ENCODE measurements around the gene MYO7B. TPM values are rescaled to one million over a fixed set of nuclear protein-coding genes. Genes with fewer than 3 reads are reported as not detected.

Gene MYO7B
- total and polyA plus RNA-seq, 10 donors: 32.3 to 165 (median 52.9) TPM

GRCh38 chr2:127619877-127620705 is 84.6 kb downstream of the MYO7B start:
- Histone ChIP-seq H3K9me3 (no peaks in the 10 kb centered on the region), H3K36me3 (peaks cover 0 to 35% (median 0%) of the 10 kb centered on the region in 6 donors), H3K27me3 (replicated peaks in 1 of 7) (no peaks in the 10 kb centered on the region), H3K4me3 (peak overlapping the region in 7 of 8 donors; percentile 11 to 58 (median 30)), H3K4me1 (peaks cover 0 to 65% (median 18%) of the 10 kb centered on the region in 6 donors), H3K27ac (peak overlapping the region in 7 of 8 donors; percentile 36 to 85 (median 76))
- 67 to 85% (median 73%) methylated on average over 14 to 16 of the region's 16 CpGs for WGBS, 5 donors
- intact Hi-C loops (cut with DNase I; ENCODE audit: low total_unique reads): no loop called here
- no peak for TF ChIP-seq CTCF (IDR thresholded peaks at IDR 0.05 in 8 of 11, conservative IDR thresholded peaks at IDR 0.05 in 3 of 11)
- peak in 1 of 3 donors; percentile 29 for TF ChIP-seq POLR2A (IDR thresholded peaks at IDR 0.05)
- TF ChIP-seq POLR2AphosphoS5 (IDR thresholded peaks at IDR 0.05): peak; percentile 47 to 80 (median 49)
- DNase-seq: peak; percentile 73

GRCh38 chr2:127620866-127621265 is 85.4 kb downstream of the MYO7B start:
- H3K27me3 ChIP-seq (replicated peaks in 1 of 7): no peaks in the 10 kb centered on the region
- DNase-seq: peak; percentile 81
- peak overlapping the region in 5 of 8 donors; percentile 22 to 58 (median 41) for H3K4me3 ChIP-seq
- H3K4me1 ChIP-seq: peaks cover 0 to 68% (median 24%) of the 10 kb centered on the region in 6 donors
- H3K27ac ChIP-seq: peak overlapping the region in 7 of 8 donors; percentile 36 to 85 (median 76)
- H3K9me3 ChIP-seq: no peaks in the 10 kb centered on the region
- peaks cover 0 to 42% (median 0%) of the 10 kb centered on the region in 6 donors for H3K36me3 ChIP-seq
- no peak for TF ChIP-seq POLR2A (IDR thresholded peaks at IDR 0.05)
- TF ChIP-seq POLR2AphosphoS5 (IDR thresholded peaks at IDR 0.05): peak in 2 of 3 donors; percentile 58 to 60
- peak in 2 of 11 experiments; percentile 9 to 21 for TF ChIP-seq CTCF (IDR thresholded peaks at IDR 0.05 in 8 of 11, conservative IDR thresholded peaks at IDR 0.05 in 3 of 11)
- intact Hi-C loops (cut with DNase I; ENCODE audit: low total_unique reads): no loop called here
- 34 to 50% (median 44%) methylated on average over 3 of the region's 3 CpGs for WGBS, 5 donors

- Histone ChIP-seq H3K27me3 (replicated peaks in 1 of 7) (no peaks in the 10 kb centered on the region), H3K4me1 (peaks cover 0 to 72% (median 25%) of the 10 kb centered on the region in 6 donors), H3K4me3 (no peak overlapping the region), H3K9me3 (no peaks in the 10 kb centered on the region), H3K36me3 (peaks cover 0 to 46% (median 0%) of the 10 kb centered on the region in 6 donors), H3K27ac (peak overlapping the region in 2 of 8 donors; percentile 82 to 84)
- no peak for TF ChIP-seq POLR2A (IDR thresholded peaks at IDR 0.05)
- no peak for TF ChIP-seq POLR2AphosphoS5 (IDR thresholded peaks at IDR 0.05)
- TF ChIP-seq CTCF (IDR thresholded peaks at IDR 0.05 in 8 of 11, conservative IDR thresholded peaks at IDR 0.05 in 3 of 11): no peak
- intact Hi-C loops (cut with DNase I; ENCODE audit: low total_unique reads): no loop called here
- DNase-seq: peak; percentile 73
- 94 to 97% (median 96%) methylated on average over 13 to 15 of the region's 15 CpGs for WGBS, 5 donors
Measured at GRCh38 chr2:127621981-127622431, 86.5 kb downstream of the MYO7B start.
